ENCODE data around the gene FFAR1.
A peak's percentile ranks its signal among the peaks of the same experiment; 100 is the strongest.

The FFAR1 gene

DNA sequence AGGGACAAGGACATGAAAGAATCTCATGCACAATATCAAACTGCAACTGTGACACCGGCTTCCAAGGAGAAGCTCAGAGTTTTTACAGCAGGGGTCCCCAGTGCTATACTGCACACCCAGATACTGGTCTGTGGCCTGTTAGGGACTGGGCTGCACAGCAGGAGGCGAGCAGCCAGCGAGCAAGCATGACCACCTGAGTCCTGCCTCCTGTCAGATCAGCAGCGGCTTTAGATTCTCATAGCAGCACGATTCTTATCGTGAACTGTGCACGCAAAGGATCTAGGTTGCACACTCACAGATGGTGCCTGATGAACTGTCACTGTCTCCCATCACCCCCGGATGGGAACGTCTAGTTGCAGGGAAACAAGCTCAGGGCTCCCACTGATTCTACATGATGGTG is 31.8 kb upstream of the FFAR1 start:
- DNase-seq (ENCODE audit: low spot score) = no peak

DNA sequence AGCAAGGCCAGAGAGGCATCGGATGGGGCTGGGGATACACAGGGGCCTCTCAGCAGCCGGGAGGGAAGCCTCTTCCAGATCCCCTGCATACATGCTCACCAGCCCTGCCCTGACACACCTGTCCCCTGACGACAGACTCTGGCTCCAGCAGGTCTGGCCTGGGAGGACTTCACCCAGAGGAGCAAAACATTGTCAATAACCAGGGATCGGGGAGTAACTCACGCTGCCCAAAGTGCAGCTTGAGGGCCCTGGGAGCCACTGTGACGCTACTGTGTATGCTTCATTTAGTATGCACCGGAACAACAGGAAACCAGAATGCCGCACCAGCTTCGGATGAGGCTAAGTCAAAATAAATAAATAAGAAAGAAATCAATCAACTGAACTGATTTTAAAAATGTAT is 31.1 kb upstream of the FFAR1 start:
- no peak for DNase-seq (ENCODE audit: low spot score)

DNA sequence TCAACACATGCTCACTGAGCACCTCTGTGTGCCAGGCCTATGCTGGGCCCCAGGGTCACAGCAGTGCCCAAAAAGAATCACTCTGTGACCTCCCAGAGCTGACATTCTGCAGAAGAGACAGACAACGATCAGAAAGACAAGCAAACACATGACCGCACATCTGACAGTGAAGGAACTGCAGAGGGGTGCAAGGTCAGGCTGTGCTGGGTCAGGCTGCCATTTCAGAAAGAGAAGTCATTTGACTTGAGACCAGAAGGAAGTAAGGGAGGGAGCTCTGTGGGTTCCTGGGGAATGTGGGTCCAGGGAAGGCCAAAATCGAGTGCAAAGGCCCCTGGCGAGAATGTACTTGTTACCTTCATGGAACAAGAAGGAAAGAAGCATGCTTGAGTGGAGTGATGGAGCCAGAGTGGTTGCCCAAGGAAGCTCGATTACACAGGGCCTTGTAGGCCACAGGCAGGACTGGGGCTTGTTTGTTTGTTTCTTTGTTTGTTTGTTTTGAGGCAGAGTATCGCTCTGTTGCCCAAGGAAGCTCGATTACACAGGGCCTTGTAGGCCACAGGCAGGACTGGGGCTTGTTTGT is 30.1 kb upstream of the FFAR1 start:
- no peak for DNase-seq (ENCODE audit: low spot score)

DNA sequence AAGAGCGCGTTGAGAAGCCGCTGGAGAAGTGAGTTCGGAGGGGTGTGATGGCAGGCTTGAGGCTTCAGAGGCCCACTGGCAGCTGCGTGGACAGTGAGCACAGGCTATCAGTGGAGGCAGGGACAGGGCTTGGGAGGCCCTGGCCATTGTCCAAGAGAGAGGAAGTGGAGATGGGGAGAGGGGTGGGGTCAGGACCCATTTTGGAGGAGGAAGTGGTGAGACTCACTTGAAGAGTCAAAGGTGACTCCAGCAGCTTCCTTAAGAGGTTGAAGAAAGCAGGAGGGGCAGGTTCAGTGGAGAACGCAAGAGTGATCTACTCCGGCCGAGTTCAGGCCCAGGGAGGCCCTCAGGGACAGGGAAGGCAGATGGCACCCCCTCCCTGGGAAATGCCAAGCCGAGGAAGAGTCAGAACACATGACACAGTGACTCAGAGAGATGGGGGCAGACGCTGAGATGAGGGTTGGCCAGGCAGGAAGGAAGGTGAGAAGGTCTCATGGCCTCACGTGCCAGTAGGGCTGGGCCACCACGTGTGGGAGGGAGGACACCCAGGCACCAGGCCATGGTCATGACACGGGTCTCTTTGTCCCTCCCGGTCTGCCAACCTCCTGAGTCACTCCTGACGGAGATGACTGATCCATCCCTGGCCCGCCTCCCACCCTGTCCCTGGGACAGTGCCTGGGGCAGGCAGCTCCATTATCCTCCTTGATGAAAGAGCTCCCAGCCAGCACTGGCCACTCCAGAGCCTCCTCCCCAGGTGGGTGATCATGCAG is 28.8 kb upstream of the FFAR1 start:
- peak; percentile 99 for DNase-seq (ENCODE audit: low spot score)

- DNase-seq (ENCODE audit: low spot score) = peak; percentile 40
These were observed 27.5 kb upstream of the FFAR1 start for GRCh38 chr19:35320065-35320713.

DNA sequence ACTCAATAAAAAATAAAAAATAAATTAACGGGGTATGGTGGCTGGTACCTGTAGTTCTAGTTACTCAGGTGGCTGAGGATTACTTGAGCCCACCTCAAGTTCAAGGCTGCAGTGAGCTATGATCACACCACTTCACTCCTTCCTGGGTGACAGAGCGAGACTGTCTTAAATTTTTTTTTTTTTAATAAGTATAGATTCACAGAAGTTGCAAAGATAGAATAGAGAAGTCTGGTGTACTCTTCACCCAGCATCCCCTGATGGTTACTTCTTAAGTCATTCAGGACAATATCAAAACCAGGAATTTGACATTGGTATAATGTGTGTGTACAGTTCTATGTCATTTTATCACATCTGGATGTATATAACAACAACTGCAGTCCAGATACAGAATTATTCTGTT is 26.4 kb upstream of the FFAR1 start:
- DNase-seq (ENCODE audit: low spot score) = no peak

GRCh38 chr19:35322014-35322413 is 25.7 kb upstream of the FFAR1 start:
- no peak for DNase-seq (ENCODE audit: low spot score)

DNA sequence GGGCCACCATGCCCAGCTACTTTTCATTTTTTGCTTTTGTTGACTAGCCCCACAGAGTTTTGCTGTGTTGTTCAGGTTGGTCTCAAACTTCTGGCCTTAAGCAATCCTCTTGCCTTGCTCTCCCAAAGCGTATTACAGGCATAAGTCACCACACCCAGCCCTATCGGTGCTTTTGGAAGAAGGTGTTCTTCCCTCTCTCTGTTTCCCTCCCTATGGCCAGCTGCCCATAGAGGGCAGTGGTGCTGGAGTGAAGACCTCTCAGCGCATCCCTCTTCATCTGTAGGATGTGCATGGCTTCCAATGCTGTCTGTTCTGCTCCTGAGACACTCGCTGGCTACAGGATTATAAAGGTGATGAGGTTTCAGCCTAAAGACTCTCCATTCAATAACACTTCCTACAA is 20.1 kb upstream of the FFAR1 start:
- DNase-seq (ENCODE audit: low spot score) = no peak

GRCh38 chr19:35328851-35329285 is 18.8 kb upstream of the FFAR1 start, which contains the start of gene CD22:
TSS of gene CD22 (plus strand) at chr19:35329187. CDS start at chr19:35332041, 2,854 bp downstream.
- DNase-seq (ENCODE audit: low spot score) = no peak

GRCh38 chr19:35329323-35329722 is 18.4 kb upstream of the FFAR1 start:
- no peak for DNase-seq (ENCODE audit: low spot score)

DNA sequence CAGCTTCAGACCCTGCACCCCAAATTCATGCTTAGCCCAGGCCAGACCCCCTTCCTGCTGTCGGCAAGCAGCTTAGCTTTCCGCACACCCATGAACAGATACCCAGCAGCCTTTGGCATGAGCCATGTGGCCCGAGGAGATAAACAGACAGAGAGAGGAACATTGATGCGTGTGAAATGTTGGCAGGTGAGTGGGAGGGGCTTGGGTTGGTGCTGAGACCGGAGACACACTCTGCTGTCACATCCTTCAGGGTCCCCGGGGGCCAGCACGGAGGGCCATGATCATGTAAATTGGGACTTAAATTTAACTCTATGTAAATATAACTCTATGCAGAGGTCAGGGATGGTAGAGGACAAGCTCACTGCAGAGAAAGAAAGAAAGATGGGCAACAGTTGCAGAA is 17.2 kb upstream of the FFAR1 start:
- no peak for DNase-seq (ENCODE audit: low spot score)

DNA sequence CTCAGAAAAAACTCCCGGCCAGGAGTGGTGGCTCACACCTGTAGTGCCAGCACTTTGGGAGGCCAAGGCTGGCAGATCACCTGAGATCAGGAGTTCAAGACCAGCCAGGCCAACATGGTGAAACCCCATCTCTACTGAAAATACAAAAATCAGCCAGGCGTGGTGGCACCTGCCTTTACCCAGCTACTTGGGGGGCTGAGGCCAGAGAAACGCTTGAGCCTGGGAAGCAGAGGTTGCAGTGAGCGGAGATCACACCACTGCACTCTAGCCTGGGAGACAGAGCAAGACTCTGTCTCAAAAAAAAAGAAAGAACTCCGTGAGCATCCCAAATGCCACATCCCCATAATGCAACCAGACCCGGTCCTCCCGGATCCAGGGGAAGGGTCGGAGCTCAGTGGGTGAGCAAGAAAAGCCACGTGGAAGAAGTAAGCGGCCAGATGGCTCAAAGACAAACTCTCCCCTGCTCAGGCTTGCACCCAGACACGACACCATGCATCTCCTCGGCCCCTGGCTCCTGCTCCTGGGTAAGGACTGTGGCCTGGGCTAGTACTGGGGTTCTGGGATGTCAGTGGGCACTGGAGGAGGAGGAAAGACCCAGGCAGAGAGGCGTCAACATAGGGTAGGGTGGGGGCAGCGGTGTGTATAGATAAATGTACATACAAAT is 16.0 kb upstream of the FFAR1 start:
- no peak for DNase-seq (ENCODE audit: low spot score)

DNA sequence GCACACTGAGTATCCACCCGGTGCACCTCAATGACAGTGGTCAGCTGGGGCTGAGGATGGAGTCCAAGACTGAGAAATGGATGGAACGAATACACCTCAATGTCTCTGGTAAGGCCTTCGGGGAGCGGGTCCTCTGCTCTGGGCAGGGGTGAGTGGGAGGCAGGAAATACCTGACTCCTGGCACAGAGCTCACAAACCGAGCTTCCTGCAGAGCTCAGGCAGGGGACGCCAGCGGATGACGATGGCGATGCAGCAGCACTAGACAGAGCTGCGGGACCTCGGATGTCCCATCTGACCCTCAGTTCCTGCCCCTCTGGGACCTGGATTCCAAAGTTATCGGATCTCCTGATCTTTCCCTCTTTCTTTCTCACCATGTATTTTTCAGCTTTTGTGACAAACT is 14.9 kb upstream of the FFAR1 start:
- DNase-seq (ENCODE audit: low spot score) = no peak

- DNase-seq (ENCODE audit: low spot score) = no peak
These were observed 13.5 kb upstream of the FFAR1 start for GRCh38 chr19:35334144-35334753.

GRCh38 chr19:35336166-35336955 is 11.3 kb upstream of the FFAR1 start:
- no peak for DNase-seq (ENCODE audit: low spot score)

- no peak for DNase-seq (ENCODE audit: low spot score)
These were observed 10.4 kb upstream of the FFAR1 start for GRCh38 chr19:35337097-35337983.

- DNase-seq (ENCODE audit: low spot score) = no peak
These were observed 9.8 kb upstream of the FFAR1 start for GRCh38 chr19:35337984-35338296.

DNA sequence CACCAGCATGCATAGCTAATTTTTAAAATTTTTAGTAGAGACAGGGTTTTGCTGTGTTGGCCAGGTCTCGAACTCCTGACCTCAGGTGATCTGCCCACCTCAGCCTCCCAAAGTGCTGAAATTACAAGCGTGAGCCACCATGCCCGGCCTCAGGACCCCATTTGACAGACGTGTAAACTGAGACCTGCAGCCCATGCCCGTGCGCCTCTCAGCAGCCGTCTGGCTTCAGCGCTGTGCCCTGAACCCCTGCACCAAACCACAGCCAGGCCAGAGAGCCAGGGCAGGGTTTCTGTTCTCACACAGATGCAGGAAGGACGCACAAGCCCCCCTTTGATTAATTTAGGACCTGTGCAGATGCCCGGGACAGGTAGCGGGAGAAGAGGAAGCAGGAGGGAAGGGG is 7.3 kb upstream of the FFAR1 start:
- DNase-seq (ENCODE audit: low spot score) = no peak

DNA sequence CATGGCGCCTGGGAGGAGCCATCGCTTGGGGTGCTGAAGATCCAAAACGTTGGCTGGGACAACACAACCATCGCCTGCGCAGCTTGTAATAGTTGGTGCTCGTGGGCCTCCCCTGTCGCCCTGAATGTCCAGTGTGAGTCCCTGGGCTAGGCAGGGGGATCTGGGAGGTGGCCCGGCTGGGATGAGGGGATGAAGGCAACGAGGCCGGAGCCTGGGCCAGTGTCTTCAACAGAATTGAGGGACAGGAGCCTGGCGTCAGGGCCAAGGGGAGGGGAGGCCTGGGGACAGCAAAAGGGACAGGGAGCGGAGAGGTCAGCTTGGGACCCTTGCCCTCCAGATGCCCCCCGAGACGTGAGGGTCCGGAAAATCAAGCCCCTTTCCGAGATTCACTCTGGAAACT is 6.7 kb upstream of the FFAR1 start:
- DNase-seq (ENCODE audit: low spot score) = no peak

DNA sequence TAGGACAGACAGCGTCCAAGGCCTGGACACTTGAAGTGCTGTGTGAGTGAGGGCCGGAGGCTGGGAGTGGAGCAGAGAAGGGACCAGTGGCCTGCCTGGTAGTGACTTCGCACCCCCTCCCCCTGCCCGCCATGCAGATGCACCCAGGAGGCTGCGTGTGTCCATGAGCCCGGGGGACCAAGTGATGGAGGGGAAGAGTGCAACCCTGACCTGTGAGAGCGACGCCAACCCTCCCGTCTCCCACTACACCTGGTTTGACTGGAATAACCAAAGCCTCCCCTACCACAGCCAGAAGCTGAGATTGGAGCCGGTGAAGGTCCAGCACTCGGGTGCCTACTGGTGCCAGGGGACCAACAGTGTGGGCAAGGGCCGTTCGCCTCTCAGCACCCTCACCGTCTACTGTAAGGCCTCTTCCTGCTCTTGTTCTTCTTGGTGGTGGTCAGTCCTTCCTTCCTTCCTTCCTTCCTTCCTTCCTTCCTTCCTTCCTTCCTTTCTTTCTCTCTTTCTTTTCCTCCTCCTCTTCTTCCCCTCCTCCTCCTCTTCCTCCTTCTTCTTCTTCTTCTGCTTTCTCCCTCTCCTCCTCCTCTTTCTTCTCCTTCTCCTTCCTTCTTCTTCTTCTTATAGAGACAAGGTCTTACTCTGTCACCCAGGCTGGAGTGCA is 6.0 kb upstream of the FFAR1 start:
- DNase-seq (ENCODE audit: low spot score) = no peak

All from kidney capillary endothelial cell (primary cell).